NCI-H146 (cell line): ENCODE measurements around the gene TMEM191B.
"Not testable (repeated sequence)": the region's sequence is repeated elsewhere in the genome, so short reads cannot be mapped to it uniquely, and the experiment has no call there.

ENCODE experiments used
- DNase-seq: peaks from one replicate; lab custom pipeline; 2025; lab: John Stamatoyannopoulos, UW

TMEM191B gene

DNA sequence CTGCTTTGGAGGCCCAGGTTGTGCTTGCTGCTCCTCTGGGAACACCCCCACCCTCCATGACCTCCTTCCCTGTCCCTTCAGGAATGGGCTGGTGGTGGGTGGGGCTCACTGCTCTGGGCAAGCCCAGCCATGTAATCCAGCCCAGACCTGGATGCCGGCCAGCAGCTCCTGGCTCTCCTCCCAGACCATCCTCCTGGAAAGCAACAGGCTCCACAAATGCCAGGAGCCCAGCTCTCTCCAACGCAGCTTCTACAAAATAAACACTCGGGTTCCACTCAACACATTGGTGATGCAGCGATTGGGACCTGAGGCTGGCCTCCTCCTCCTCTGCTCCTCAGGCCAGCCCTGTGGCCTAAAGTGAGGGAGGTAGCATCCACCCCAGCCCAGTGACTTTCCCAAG is 30.9 kb downstream of the TMEM191B start:
- DNase-seq = not testable (repeated sequence)

DNA sequence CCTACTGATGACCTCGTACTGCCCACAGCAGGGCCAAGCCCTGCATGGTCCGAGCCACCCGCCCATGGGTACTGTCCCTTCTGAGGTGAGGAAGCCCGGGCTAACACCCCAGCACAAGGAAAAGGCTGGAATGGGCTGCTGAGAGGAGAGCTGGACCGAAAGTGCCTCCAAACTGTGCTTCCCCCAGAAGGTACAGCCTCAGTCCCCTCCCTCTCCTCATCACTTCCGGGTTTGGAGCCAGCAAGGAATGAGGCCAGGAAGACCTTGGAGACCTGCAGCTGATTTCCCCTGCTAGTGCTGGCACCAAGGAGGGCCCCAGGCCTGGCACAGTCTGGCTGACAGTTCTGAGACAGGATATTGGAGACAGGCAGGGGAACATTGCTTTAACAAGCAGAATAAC is 31.3 kb downstream of the TMEM191B start:
- DNase-seq = not testable (repeated sequence)

DNA sequence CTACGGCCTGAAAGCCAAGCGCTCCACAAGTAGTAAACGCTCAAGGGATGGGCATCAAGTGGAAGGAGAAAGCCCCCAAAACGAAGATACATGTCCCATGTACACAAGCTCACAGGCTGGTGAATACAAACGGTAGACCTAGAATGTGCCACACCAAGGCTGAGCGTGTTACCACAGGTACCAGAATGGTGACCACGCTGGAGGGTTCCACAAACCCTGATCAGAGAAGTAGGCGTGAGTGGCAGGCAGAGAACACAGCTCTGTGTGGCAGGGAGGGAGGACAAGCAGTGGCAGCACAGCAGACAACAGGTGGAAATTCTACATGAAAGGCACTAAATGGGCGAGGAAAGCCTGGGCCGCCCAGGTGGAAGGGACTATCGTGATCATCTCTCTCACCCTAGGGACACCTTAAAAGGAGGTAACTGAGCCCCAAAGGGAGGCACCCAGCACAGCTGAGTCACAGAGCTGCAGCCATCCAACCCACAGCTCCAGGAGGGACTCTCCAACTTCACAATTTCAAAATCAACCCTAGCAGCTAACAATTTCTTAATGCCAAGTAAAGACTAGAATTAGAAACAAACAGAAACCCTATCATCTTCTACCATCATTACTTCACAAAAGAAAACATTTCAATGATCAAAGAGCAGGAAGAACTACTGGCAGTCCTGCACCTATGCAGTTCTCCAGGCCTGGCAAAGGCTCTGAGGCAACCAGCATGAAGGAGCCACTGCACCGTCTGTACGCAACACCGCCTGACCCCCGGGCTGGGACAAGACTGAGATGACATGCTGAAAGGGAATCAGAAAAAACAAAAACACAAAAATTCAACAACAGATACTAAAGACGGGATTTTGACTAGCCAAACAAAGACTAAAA is 32.7 kb downstream of the TMEM191B start:
- DNase-seq = not testable (repeated sequence)

DNA sequence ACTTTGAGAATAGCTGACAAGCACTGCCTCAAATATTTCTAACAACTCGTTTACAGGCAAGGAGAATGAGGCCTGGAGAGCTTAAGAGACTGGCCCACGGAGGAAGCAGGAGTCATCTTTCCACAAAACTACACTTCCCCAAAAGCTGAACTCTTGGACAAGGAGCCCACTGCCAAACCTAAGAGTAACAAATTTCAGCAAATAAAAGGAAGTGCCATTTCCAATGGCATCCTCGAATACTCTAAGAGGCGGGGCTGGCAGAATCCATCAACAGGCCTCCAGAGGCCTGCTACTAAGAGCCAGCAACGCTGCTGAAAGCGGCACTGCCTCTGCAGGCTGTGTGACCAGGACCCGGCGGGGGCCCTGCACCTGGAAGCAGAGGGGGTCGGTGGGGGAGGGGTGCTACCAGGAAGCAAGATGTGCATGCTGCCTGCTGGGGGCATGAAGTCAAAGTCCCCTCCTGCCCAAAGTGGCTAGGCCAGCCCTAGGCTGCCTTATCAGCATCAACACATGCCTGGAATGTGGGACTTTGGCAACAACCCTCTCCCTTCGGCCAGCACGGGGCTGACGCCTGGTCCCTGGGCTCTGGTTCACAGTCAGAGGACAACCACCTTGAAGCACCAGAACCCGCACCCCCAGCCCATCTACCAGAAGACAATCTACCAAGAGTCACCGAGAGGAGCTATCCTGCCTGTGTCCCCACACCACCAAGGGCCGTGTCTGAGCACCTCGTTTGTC is 43.1 kb downstream of the TMEM191B start:
- DNase-seq = not testable (repeated sequence)

DNA sequence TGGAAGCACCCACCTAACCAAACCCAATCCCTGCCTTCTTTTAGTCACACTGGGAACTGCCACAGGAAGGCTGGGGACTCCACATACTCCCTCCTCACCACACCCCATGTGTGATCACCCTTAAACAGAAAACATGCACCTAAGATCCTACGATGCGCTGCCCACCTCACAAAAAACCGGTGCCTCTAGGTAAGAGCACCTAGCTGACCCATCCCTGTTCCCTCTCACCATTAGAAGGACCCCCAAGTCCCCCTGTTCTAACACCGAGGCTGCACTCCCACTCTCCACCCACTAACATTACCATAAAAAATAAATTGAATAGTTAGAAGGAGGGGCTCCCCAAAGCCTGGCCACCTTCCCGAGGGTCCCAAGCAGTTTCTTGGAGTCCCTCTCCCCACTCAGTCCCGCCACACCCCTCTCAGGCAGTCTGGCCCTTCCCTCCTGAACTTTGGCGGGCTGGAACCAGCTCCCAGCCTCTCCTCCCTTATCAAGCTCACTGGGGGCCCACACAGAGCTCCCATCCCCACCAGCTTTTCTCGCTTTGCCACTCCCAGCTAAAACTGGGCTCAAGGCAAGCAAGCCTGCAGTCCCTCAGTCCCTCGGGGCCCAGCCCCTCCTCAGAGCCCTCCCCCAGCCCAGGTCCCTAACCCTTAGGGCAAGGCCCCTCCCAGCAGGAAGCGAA is 46.0 kb downstream of the TMEM191B start:
- not testable (repeated sequence) for DNase-seq

DNA sequence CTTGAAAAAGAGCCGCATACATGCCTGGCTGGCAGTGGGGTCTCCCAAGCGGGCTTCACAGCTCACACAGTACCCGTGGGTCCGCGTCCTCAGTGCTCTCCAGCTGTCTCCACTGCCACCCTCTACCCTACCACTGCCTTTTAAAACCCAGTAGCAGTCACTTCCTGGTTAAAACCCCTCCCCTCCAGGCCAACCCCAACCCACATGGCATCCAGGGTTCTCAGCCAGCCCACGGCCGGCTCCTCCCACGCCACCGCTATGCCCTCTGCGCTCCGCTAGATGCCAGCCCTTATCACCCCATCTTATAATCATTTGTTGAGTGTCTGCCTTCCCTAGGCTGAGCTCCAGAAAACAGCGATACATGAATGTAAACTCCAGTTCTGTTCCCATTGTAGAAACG is 47.0 kb downstream of the TMEM191B start:
- not testable (repeated sequence) for DNase-seq

DNA sequence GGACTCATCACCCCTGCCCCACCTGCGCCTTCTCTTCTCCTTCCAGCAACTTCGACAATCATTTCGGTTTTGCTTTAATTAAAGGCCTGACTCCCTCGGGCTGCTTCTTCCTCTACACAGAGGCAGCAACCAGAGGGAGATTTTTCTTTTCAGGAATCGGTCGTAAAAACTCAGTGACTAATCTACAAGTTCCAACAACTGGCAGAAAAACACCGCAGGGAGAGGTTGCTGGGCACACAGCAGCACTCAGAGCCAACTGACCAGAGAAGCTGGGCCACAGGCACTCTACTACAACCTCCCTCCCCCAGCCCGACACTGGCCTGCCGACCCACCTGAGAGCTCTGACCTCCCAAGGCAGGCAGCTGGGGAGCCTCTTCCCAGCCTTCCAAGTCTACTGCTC is 48.1 kb downstream of the TMEM191B start:
- DNase-seq = not testable (repeated sequence)

DNA sequence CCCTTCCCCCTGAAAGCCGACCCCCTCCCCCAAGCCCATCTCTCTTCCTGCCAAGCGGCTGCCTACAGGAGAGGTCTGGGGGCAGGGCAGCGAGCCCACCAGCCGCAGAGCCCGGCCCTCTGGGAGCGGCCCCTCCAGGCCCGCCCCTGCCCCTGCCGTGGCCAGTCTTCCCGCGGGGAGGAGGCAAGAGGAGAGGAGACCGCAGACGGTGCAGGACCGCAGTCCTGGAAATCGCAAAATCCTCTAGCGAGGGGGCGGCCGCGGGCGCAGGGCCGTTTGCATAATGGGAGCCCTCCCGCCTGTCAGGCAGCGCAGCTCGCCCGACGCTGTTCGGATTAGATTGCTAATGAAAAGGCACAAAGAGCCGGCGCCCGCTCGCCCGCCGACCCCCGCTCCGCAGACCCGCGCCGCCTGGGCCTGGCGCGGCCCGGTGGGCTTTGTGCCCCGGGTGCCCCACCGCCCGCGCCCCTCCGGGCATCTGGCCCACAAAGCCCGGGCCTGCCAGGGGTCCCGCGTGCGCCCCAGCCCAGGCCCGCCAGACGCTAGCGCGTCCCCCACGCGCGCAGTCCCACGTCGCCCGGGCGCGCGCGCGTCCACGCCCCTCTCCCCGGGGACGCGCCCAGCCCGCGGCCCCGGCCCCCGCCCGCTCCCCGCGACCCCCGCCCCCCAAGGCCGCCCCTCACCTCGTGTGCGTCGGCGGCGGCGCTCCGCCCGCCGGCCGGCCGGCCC is 49.7 kb downstream of the TMEM191B start:
- DNase-seq = not testable (repeated sequence)

DNA sequence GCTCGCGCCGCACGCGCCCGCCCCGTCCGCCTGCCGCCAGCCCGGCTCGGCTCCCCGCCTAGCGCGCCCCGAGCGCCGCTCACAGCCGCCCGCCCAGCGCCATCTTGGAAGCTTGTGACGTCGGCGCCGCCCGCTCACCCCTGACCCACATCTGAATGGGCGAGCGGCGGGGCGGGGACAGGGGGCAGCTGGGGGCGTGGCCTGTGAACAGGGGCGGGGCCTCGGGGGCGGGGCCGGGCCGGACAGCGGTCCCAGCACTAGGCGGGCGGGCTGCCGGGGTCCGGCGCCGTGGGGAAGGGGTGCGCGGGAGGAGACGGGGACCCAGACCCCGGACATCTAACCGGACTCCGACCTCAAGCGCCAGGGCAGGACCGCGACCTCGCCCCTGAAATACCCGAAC is 50.2 kb downstream of the TMEM191B start:
- DNase-seq = not testable (repeated sequence)
